ENCODE measurements around the gene KCTD6.

KCTD6 gene

DNA sequence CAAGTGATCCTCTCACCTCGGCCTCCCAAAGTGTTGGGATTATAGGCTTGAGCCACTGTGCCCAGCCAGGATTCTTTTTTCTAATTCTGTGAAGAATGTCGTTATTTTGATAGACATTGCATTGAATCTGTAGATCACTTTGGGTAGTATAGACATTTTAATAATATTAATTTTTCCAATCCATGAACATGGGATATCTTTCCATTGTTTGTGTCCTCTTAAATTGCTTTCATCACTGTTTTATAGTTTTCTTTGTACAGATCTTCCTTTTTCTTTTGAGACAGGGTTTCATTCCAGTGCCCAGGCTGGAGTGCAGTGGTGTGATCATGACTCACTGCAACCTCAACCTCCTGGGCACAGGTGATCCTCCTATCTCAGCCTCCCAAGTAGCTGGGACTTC lies 11.6 kb upstream of the KCTD6 start:
- Mint-ChIP-seq H3K4me3 (no peak overlapping the region), H3K9me3 (peaks cover 11% of the 10 kb centered on the region), H3K4me1 (peaks cover 18% of the 10 kb centered on the region), H3K27me3 (ENCODE audit: low read depth) (peaks cover 7% of the 10 kb centered on the region), H3K36me3 (ENCODE audit: low read depth) (peaks cover 3% of the 10 kb centered on the region), H3K27ac (no peak overlapping the region)
- TF ChIP-seq, protein P1, sequence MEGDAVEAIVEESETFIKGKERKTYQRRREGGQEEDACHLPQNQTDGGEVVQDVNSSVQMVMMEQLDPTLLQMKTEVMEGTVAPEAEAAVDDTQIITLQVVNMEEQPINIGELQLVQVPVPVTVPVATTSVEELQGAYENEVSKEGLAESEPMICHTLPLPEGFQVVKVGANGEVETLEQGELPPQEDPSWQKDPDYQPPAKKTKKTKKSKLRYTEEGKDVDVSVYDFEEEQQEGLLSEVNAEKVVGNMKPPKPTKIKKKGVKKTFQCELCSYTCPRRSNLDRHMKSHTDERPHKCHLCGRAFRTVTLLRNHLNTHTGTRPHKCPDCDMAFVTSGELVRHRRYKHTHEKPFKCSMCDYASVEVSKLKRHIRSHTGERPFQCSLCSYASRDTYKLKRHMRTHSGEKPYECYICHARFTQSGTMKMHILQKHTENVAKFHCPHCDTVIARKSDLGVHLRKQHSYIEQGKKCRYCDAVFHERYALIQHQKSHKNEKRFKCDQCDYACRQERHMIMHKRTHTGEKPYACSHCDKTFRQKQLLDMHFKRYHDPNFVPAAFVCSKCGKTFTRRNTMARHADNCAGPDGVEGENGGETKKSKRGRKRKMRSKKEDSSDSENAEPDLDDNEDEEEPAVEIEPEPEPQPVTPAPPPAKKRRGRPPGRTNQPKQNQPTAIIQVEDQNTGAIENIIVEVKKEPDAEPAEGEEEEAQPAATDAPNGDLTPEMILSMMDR (IDR thresholded peaks at IDR 0.05; ENCODE audit: unreplicated experiment in 3 of 3) = no peak

DNA sequence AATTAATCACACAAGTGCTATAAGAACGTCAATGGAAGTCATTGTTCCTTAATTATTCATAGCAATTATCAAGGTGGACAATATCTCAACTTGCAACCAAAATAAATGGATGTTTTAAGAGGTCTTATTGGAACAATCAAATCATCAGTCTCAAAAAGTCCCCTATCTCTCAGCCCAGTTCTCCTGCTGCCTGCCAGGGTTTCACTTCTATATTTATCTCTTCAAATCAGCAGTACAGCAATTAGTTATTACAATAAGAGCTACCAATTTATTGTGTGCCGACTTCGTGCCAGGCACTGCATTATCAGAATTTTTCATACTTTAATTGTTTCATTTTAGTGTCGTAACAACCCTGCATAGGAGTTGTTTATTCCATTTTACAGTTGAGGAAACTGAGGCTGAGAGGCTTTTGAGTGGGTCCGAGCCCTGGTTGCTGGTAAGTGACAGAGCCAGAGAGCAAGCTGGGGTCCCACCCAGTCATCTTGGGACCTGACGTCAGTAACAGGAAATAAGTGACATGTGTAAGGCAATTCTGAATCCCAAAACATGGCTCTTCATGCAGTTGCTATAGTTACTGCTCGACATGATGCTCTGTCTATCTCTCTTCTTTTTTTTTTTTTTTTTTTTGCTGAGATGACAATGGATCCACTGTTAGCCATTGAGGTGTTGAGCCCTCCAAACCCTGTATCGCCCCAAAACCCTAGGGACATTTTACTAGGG lies 8.8 kb upstream of the KCTD6 start:
- TF ChIP-seq, protein P1 (IDR thresholded peaks at IDR 0.05; ENCODE audit: unreplicated experiment in 3 of 3) = no peak
- Mint-ChIP-seq H3K4me3 (no peak overlapping the region), H3K4me1 (peaks cover 28% of the 10 kb centered on the region), H3K9me3 (peaks cover 11% of the 10 kb centered on the region), H3K36me3 (ENCODE audit: low read depth) (no peaks in the 10 kb centered on the region), H3K27ac (no peak overlapping the region), H3K27me3 (ENCODE audit: low read depth) (peaks cover 18% of the 10 kb centered on the region)

- no peak overlapping the region for H3K4me3 Mint-ChIP-seq
- TF ChIP-seq, protein P1 (IDR thresholded peaks at IDR 0.05; ENCODE audit: unreplicated experiment in 3 of 3) = no peak
- no peaks in the 10 kb centered on the region for H3K36me3 Mint-ChIP-seq (ENCODE audit: low read depth)
- peaks cover 18% of the 10 kb centered on the region for H3K27me3 Mint-ChIP-seq (ENCODE audit: low read depth)
- no peak overlapping the region for H3K27ac Mint-ChIP-seq
- H3K9me3 Mint-ChIP-seq = peaks cover 7% of the 10 kb centered on the region
- peaks cover 28% of the 10 kb centered on the region for H3K4me1 Mint-ChIP-seq
Observed at GRCh38 chr3:58484045-58484721, 7.7 kb upstream of the KCTD6 start.

DNA sequence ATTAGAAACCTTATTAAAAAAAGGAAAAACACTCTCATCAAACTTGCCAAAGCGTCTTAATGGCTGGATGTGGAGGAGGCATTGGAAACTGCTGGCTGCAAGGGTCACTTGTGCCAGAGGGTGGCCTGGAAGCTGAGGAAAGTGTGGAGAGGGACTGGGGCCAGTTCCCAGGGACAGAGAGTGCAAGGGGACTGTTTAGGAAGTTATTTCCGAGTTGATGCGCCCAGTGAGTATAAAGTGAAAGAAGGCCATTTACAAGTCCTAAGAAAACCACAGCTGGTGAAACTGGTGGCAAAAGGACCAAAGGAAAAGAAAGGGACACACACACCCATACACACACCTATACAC lies 7.2 kb upstream of the KCTD6 start:
- H3K36me3 Mint-ChIP-seq (ENCODE audit: low read depth) = no peaks in the 10 kb centered on the region
- TF ChIP-seq, protein P1 (IDR thresholded peaks at IDR 0.05; ENCODE audit: unreplicated experiment in 3 of 3) = no peak
- no peak overlapping the region for H3K4me3 Mint-ChIP-seq
- H3K27me3 Mint-ChIP-seq (ENCODE audit: low read depth) = peaks cover 18% of the 10 kb centered on the region
- H3K9me3 Mint-ChIP-seq = peaks cover 7% of the 10 kb centered on the region
- peaks cover 28% of the 10 kb centered on the region for H3K4me1 Mint-ChIP-seq
- no peak overlapping the region for H3K27ac Mint-ChIP-seq

GRCh38 chr3:58485801-58486435 lies 6.0 kb upstream of the KCTD6 start:
- Mint-ChIP-seq H3K4me1 (peaks cover 28% of the 10 kb centered on the region), H3K27me3 (ENCODE audit: low read depth) (peaks cover 18% of the 10 kb centered on the region), H3K4me3 (no peak overlapping the region), H3K36me3 (ENCODE audit: low read depth) (no peaks in the 10 kb centered on the region), H3K27ac (no peak overlapping the region), H3K9me3 (peaks cover 4% of the 10 kb centered on the region)
- TF ChIP-seq, protein P1 (IDR thresholded peaks at IDR 0.05; ENCODE audit: unreplicated experiment in 3 of 3) = no peak

All from nephron (organoid).